A549 (cell line): ENCODE data around the gene KHDRBS1. TPM values are rescaled to one million over a fixed set of nuclear protein-coding genes. Genes with fewer than 3 reads are reported as not detected.

Experiments
- ATAC-seq, 2 experiments: fragments of 200-7000 bp in 1 of 2; fragments of >200 bp in 1 of 2; cut with Nextera tagmentation in 1 of 2; cut with Tn5 transposase in 1 of 2; 3 replicates each; pipeline versions ENCODE4 v1.8.0 to v1.9.1; 2018 to 2020; ENCODE audit warnings: mild to moderate bottlenecking in 1 of 2, moderate library complexity in 1 of 2
- CTCF ChIA-PET: fragments of 300-600 bp; sonication (Branson Sonifier 250); formaldehyde crosslinking; extraction: SDS; loops from one replicate; lab custom pipeline; 2021; ENCODE audit warnings: antibody characterized with exemption, inconsistent platforms; lab: Yijun Ruan, JAX
- POLR2A ChIA-PET: fragments of 350-600 bp; formaldehyde crosslinking; extraction: SDS; loops from one replicate; lab custom pipeline; 2021; ENCODE audit warnings: antibody characterized with exemption, inconsistent platforms; lab: Yijun Ruan, JAX
- DNase-seq, 2 experiments: peaks; one replicate each; pipeline versions ENCODE4 v3.0.0 to v3.0.0-alpha.2; 2011 to 2016; ENCODE audit warnings: low read depth in 1 of 2, low spot score in 1 of 2
- FAIRE-seq: peaks from 2 replicates; lab custom pipeline; 2011; peaks lifted over from hg19 to GRCh38; lab: Jason Lieb, UNC
- H3K27ac ChIP-seq, 2 experiments: fragments of >200 bp; sonication (Bioruptor Twin); formaldehyde crosslinking; 3 replicates each; pipeline ENCODE4 v1.5.1; 2016 to 2017
- H3K4me1 ChIP-seq: fragments of >200 bp; sonication (Bioruptor Twin); formaldehyde crosslinking; 3 replicates; pipeline ENCODE4 v1.6.1; 2016
- H3K4me2 ChIP-seq: fragments of >200 bp; sonication (Bioruptor Twin); formaldehyde crosslinking; 3 replicates; pipeline ENCODE4 v1.6.1; 2016
- H3K4me3 ChIP-seq: fragments of >200 bp; sonication (Bioruptor Twin); formaldehyde crosslinking; 3 replicates; pipeline ENCODE4 v1.5.1; 2016
- H3K9me3 ChIP-seq: fragments of >200 bp; sonication (Bioruptor Twin); formaldehyde crosslinking; 3 replicates; pipeline ENCODE4 v1.6.1; 2016
- ATOH8 ChIP-seq: fragments of 250-450 bp; sonication (Bioruptor Pico); IDR thresholded peaks from 2 replicates; pipeline ENCODE4 v1.5.0; 2020; ENCODE audit warnings: low read depth, mild to moderate bottlenecking, moderate library complexity
- CHD4 ChIP-seq: fragments of 200-600 bp; sonication (generic); IDR thresholded peaks from 2 replicates; pipeline ENCODE4 v1.6.1; 2016; ENCODE audit warnings: antibody characterized with exemption, mild to moderate bottlenecking, borderline replicate concordance
- EHMT2 ChIP-seq: fragments of 200-600 bp; sonication (generic); IDR thresholded peaks from 2 replicates; pipeline ENCODE4 v1.6.1; 2016; ENCODE audit warnings: antibody characterized with exemption, low read depth, mild to moderate bottlenecking, moderate library complexity
- ELK1 ChIP-seq: fragments of 150-350 bp; IDR thresholded peaks from 2 replicates; pipeline ENCODE4 v1.6.1; 2014; ENCODE audit warnings: low read depth, mild to moderate bottlenecking, low read length
- HDAC2 ChIP-seq: fragments of 200-600 bp; sonication (generic); IDR thresholded peaks from 2 replicates; pipeline ENCODE4 v1.6.1; 2016
- HMGXB4 ChIP-seq: fragments of 250-450 bp; sonication (Bioruptor Pico); IDR thresholded peaks from 2 replicates; pipeline ENCODE4 v1.5.0; 2021; ENCODE audit warnings: mild to moderate bottlenecking, moderate library complexity, borderline replicate concordance
- HOXB5 ChIP-seq: fragments of 250-450 bp; sonication (Bioruptor Pico); IDR thresholded peaks from 2 replicates; pipeline ENCODE4 v1.5.0; 2020; ENCODE audit warnings: mild to moderate bottlenecking, moderate library complexity
- JUN ChIP-seq, 2 experiments: fragments of >200 bp; sonication (Bioruptor Twin); formaldehyde crosslinking; IDR thresholded peaks; 2 replicates in 1 of 2; 3 replicates in 1 of 2; pipeline ENCODE4 v1.6.1; 2016 to 2017
- KDM1A ChIP-seq: fragments of 200-600 bp; sonication (generic); IDR thresholded peaks from 2 replicates; pipeline ENCODE4 v1.6.1; 2016; ENCODE audit warnings: low read depth, mild to moderate bottlenecking
- KDM5A ChIP-seq: fragments of 200-600 bp; sonication (generic); IDR thresholded peaks from 2 replicates; pipeline ENCODE4 v1.6.1; 2016; ENCODE audit warnings: antibody characterized with exemption, mild to moderate bottlenecking
- PHF8 ChIP-seq: fragments of 200-600 bp; sonication (generic); IDR thresholded peaks from 2 replicates; pipeline ENCODE4 v1.6.1; 2016; ENCODE audit warnings: low read depth, mild to moderate bottlenecking, antibody characterized with exemption, moderate library complexity, borderline replicate concordance
- POLR2AphosphoS2 ChIP-seq: conservative IDR thresholded peaks from 2 replicates; pipeline ENCODE4 v1.6.1; 2012; ENCODE audit warnings: low read length, improper control_type of control experiment, inconsistent platforms
- RAD21 ChIP-seq, 2 experiments: fragments of >200 bp in 1 of 2; sonication (Bioruptor Twin) in 1 of 2; formaldehyde crosslinking in 1 of 2; IDR thresholded peaks in 1 of 2; conservative IDR thresholded peaks in 1 of 2; 2 replicates in 1 of 2; 3 replicates in 1 of 2; pipeline ENCODE4 v1.6.1; 2012 to 2018; ENCODE audit warnings: inconsistent platforms in 1 of 2
- RARB ChIP-seq: fragments of 250-450 bp; sonication (Bioruptor Pico); IDR thresholded peaks from 2 replicates; pipeline ENCODE4 v1.8.0; 2021; ENCODE audit warnings: mild to moderate bottlenecking, moderate library complexity
- RCOR1 ChIP-seq: fragments of 150-350 bp; IDR thresholded peaks from 2 replicates; pipeline ENCODE4 v1.6.1; 2014; ENCODE audit warnings: antibody characterized with exemption, low read length, low read depth
- REST ChIP-seq: fragments of 200-600 bp; sonication (generic); IDR thresholded peaks from 2 replicates; pipeline ENCODE4 v1.6.1; 2016; ENCODE audit warnings: antibody characterized with exemption, mild to moderate bottlenecking, moderate library complexity
- RFX5 ChIP-seq: fragments of 450-650 bp; IDR thresholded peaks from 2 replicates; pipeline ENCODE4 v1.7.1; 2014; ENCODE audit warnings: antibody characterized with exemption, mild to moderate bottlenecking, moderate library complexity
- SMC3 ChIP-seq: fragments of >200 bp; sonication (Bioruptor Twin); formaldehyde crosslinking; IDR thresholded peaks from 3 replicates; pipeline ENCODE4 v1.6.1; 2018; ENCODE audit warnings: inconsistent platforms
- WGBS: methylation state at CpG from one replicate; pipeline ENCODE4 v1.1.6; 2017; ENCODE audit errors: missing lambda C conversion rate; 5-methylcytosine and 5-hydroxymethylcytosine counted together
- polyA plus RNA-seq, 4 experiments: library from polyadenylated mRNA; depleted of rRNA in 3 of 4; stranded (reverse); fragments of >200 nt; fragmentation: RNase III in 1 of 4; extraction: RNeasy Plus Mini Kit Qiagen cat#74134 plus additional on column Dnase treatment in 1 of 4; gene quantifications; 2 replicates in 3 of 4; 3 replicates in 1 of 4; pipeline ENCODE4 v1.2.3, GENCODE V29; 2011 to 2017
- TF ChIP-seq, protein P1 (sequence below): IDR thresholded peaks from 2 replicates; pipeline ENCODE4 v1.6.1; 2012

The KHDRBS1 gene
- polyA plus RNA-seq, 2 of the 4 experiments (the other 2 are of a cell fraction), result 60.6 to 109 TPM

DNA sequence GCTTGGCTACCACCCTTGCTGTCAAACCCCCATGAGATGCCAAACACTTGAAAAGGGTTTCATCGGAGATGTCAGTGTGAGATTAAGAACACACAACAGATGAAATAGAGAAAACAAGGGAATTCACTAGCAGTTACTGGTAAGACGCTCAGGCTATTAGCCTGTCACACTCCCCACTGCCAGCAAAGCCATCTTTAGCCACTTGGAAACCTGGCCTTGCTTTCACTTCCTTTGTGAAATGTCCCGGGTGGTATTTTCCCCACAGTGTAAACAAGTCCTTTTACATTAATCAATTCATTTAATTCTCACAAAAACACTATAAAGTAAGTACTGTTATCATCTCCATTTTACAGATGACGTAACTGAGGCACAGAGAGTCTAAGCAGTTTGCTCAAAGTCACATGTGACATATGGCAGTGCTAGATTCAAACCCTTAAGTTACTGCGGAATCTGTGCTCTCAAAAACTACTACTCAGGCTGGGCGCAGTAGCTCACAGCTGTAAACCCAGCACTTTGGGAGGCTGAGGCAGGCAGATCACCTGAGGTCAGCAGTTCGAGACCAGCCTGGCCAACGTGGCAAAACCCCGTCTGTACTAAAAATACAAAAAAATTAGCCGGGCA is 32.7 kb upstream of the KHDRBS1 start:
- POLR2A ChIA-PET, result no interaction called here
- H3K27ac ChIP-seq, result no peak overlapping the region
- H3K4me3 ChIP-seq, result no peak overlapping the region
- H3K9me3 ChIP-seq, result no peaks in the 10 kb centered on the region
- no peak for TF ChIP-seq ELK1
- TF ChIP-seq RFX5, result no peak
- no peak for TF ChIP-seq HOXB5 (CRISPR knock-in tag)
- TF ChIP-seq JUN (IDR thresholded peaks at IDR 0.05), result no peak
- no peak for TF ChIP-seq KDM1A
- TF ChIP-seq, protein P1, sequence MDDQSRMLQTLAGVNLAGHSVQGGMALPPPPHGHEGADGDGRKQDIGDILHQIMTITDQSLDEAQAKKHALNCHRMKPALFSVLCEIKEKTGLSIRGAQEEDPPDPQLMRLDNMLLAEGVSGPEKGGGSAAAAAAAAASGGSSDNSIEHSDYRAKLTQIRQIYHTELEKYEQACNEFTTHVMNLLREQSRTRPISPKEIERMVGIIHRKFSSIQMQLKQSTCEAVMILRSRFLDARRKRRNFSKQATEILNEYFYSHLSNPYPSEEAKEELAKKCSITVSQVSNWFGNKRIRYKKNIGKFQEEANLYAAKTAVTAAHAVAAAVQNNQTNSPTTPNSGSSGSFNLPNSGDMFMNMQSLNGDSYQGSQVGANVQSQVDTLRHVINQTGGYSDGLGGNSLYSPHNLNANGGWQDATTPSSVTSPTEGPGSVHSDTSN, result no peak
- no peak for TF ChIP-seq HMGXB4 (CRISPR knock-in tag)
- no peak for TF ChIP-seq SMC3
- TF ChIP-seq RAD21 (conservative IDR thresholded peaks at IDR 0.05 in 1 of 2, IDR thresholded peaks at IDR 0.05 in 1 of 2), result no peak
- no peak for TF ChIP-seq REST
- no peak for TF ChIP-seq PHF8
- TF ChIP-seq ATOH8, result no peak
- no peak for TF ChIP-seq POLR2AphosphoS2
- TF ChIP-seq RARB (CRISPR knock-in tag), result no peak
- no peak for TF ChIP-seq KDM5A
- no peak for TF ChIP-seq HDAC2
- no peak for TF ChIP-seq CHD4
- no peak for TF ChIP-seq RCOR1
- TF ChIP-seq EHMT2, result no peak
- FAIRE-seq (no peak), ATAC-seq (no peak), DNase-seq (no peak)
- no peak overlapping the region for H3K4me2 ChIP-seq
- H3K4me1 ChIP-seq, result no peaks in the 10 kb centered on the region
- CTCF ChIA-PET, result no interaction called here
- 76% methylated on average over 10 of the region's 10 CpGs for WGBS
